Measurements from ENCODE around the gene ZNF804A.

ZNF804A gene

DNA sequence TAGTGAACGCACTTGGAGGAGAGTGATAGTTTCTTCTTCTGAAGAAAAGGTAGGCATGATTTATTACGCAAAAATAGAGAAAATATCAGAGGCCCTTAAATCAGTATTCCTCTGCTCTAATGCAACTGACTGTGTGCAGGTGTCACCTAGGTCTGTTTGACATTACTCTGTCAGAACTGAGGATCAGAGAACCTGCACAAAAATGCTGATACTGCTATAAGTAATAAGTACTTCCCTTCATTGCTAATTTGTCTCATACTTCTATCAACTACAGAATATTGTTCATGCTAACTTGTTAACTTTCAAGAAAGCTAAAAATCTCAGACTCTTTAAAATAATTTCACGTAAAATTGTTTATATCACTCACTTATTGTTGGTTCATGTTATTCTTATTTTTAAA is 358.5 kb downstream of the ZNF804A start:
- no peak for DNase-seq

DNA sequence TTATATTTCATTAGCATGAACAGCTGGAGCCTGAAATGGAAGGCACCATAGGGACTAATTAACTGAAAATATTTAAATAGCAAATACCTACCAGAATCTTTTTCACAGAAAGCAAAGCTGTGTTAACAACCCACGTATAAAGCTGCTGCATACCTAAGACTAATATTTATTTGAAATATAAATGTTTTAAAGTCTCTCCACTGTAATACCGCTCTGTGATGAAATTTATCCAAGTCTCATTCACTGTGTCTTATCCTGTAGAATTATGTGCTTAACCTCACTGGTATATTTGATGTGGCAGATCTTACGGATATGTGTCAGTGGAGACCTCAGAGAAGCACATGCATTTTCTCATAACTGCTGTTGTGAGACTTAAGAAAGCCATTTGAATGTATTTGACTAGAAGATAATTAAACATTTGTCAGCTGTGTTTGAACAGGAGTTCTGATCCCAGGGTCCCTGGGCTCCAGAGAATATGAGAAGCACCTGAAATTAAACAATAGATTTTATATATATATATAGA is 373.3 kb downstream of the ZNF804A start:
- no peak for DNase-seq

Measured in stimulated activated CD4-positive, alpha-beta T cell treated with anti-CD3 and anti-CD28 coated beads, Interleukin-12 subunit alpha, Interleukin-12 subunit beta, amount 100 ng/mL, for 4 hours (primary cell).